SK-N-SH (cell line): ENCODE measurements around the gene LBX1. TPM values are rescaled to one million over a fixed set of nuclear protein-coding genes. Genes with fewer than 3 reads are reported as not detected.

Experiments
- CTCF ChIA-PET: fragments of 300-600, 350-600 bp; formaldehyde crosslinking; extraction: SDS; loops from one replicate; lab custom pipeline; 2021; lab: Yijun Ruan, JAX
- POLR2A ChIA-PET: fragments of 350-600 bp; sonication (Branson Sonifier 250); formaldehyde crosslinking; extraction: SDS; loops from one replicate; lab custom pipeline; 2020; ENCODE audit warnings: antibody characterized with exemption, inconsistent platforms; lab: Yijun Ruan, JAX
- DNase-seq: peaks from one replicate; pipeline ENCODE4 v3.0.0; 2012
- H2AFZ ChIP-seq: fragments of 200-600 bp; sonication (generic); 2 replicates; pipeline ENCODE4 v1.8.1; 2016; ENCODE audit warnings: antibody characterized with exemption, mild to moderate bottlenecking, low read depth
- H3F3A ChIP-seq: fragments of 200-600 bp; sonication (generic); replicated peaks from 2 replicates; pipeline ENCODE3; 2016; ENCODE audit warnings: antibody characterized with exemption, mild to moderate bottlenecking; ENCODE audit not compliant: insufficient read depth
- H3K27ac ChIP-seq, 2 experiments: fragments of 200-500 bp in 1 of 2; fragments of 200-600 bp in 1 of 2; sonication (Bioruptor generic) in 1 of 2; sonication (generic), shearing (Covaris generic) in 1 of 2; 2 replicates each; pipeline versions ENCODE4 v1.5.1 to v1.6.1; 2014 to 2016; ENCODE audit warnings: low read depth in 2 of 2, inconsistent platforms in 1 of 2, low read length in 1 of 2, mild to moderate bottlenecking in 1 of 2, mixed read lengths in 1 of 2
- H3K27me3 ChIP-seq: fragments of 200-600 bp; sonication (generic), shearing (Covaris generic); 2 replicates; pipeline ENCODE4 v1.6.1; 2016; ENCODE audit warnings: mixed run types; ENCODE audit not compliant: insufficient read depth
- H3K36me3 ChIP-seq, 2 experiments: fragments of 200-500 bp in 1 of 2; fragments of 200-600 bp in 1 of 2; sonication (Bioruptor generic) in 1 of 2; sonication (generic) in 1 of 2; replicated peaks in 1 of 2; 2 replicates each; pipeline versions ENCODE3 to v1.5.1; 2014 to 2016; ENCODE audit warnings: low read length in 1 of 2, mild to moderate bottlenecking in 1 of 2; ENCODE audit not compliant: insufficient read depth in 2 of 2, control insufficient read depth in 1 of 2
- H3K4me1 ChIP-seq, 2 experiments: fragments of 200-500 bp in 1 of 2; fragments of 200-600 bp in 1 of 2; sonication (Bioruptor generic) in 1 of 2; sonication (generic), shearing (Covaris generic) in 1 of 2; 2 replicates each; pipeline versions ENCODE4 v1.5.1 to v1.6.1; 2014 to 2016; ENCODE audit warnings: low read depth in 1 of 2, low read length in 1 of 2, mixed run types in 1 of 2; ENCODE audit not compliant: insufficient read depth in 2 of 2, control insufficient read depth in 1 of 2
- H3K4me2 ChIP-seq: fragments of 200-600 bp; sonication (generic), shearing (Covaris generic); 2 replicates; pipeline ENCODE4 v1.6.1; 2017; ENCODE audit warnings: mixed run types
- H3K4me3 ChIP-seq, 2 experiments: fragments of 200-500 bp in 1 of 2; fragments of 200-600 bp in 1 of 2; sonication (Bioruptor generic) in 1 of 2; sonication (generic), shearing (Covaris generic) in 1 of 2; 2 replicates each; pipeline versions ENCODE4 v1.5.1 to v1.8.1; 2014 to 2016; ENCODE audit warnings: low read depth in 2 of 2, inconsistent platforms in 1 of 2, low read length in 1 of 2, mild to moderate bottlenecking in 1 of 2, mixed read lengths in 1 of 2, moderate library complexity in 1 of 2
- H3K79me2 ChIP-seq: fragments of 200-600 bp; sonication (generic); 2 replicates; pipeline ENCODE4 v1.8.1; 2017; ENCODE audit warnings: mild to moderate bottlenecking; ENCODE audit not compliant: insufficient read depth
- H3K9ac ChIP-seq: fragments of 200-600 bp; sonication (generic); 2 replicates; pipeline ENCODE4 v1.6.1; 2017; ENCODE audit warnings: mixed run types
- H3K9me2 ChIP-seq: fragments of 200-600 bp; sonication (generic); 2 replicates; pipeline ENCODE4 v1.6.1; 2017; ENCODE audit warnings: mixed run types
- H3K9me3 ChIP-seq: fragments of 200-600 bp; sonication (generic); 2 replicates; pipeline ENCODE4 v1.6.1; 2017; ENCODE audit warnings: mixed run types, mild to moderate bottlenecking, moderate library complexity
- H4K20me1 ChIP-seq: fragments of 200-600 bp; sonication (generic); 2 replicates; pipeline ENCODE4 v1.6.1; 2017; ENCODE audit warnings: mild to moderate bottlenecking, mixed run types; ENCODE audit not compliant: insufficient read depth
- CHD2 ChIP-seq: fragments of 150-350 bp; IDR thresholded peaks from 2 replicates; pipeline ENCODE4 v1.6.1; 2018; ENCODE audit warnings: low read length; ENCODE audit not compliant: partially characterized antibody
- EP300 ChIP-seq, 2 experiments: IDR thresholded peaks; 2 replicates each; pipeline versions ENCODE4 v1.4.0 to v1.6.1; 2012; ENCODE audit warnings: borderline replicate concordance in 1 of 2, low read depth in 1 of 2, low read length in 1 of 2
- EZH2phosphoT487 ChIP-seq: fragments of 200-600 bp; sonication (generic); IDR thresholded peaks from 2 replicates; pipeline ENCODE4 v1.6.1; 2017; ENCODE audit warnings: low read depth, mixed run types, mild to moderate bottlenecking, antibody characterized with exemption, moderate library complexity, borderline replicate concordance
- FOXJ3 ChIP-seq: sonication (generic); formaldehyde crosslinking; IDR thresholded peaks from 2 replicates; pipeline ENCODE4 v1.5.1; 2020; ENCODE audit warnings: mild to moderate bottlenecking, missing genetic modification reagents
- NFIC ChIP-seq: IDR thresholded peaks from 2 replicates; pipeline ENCODE4 v1.4.0; 2012; ENCODE audit warnings: borderline replicate concordance
- RAD21 ChIP-seq: IDR thresholded peaks from 2 replicates; pipeline ENCODE4 v1.6.1; 2012; ENCODE audit warnings: mild to moderate bottlenecking, low read length
- RCOR1 ChIP-seq: fragments of 150-350 bp; IDR thresholded peaks from 2 replicates; pipeline ENCODE4 v1.6.1; 2017; ENCODE audit warnings: antibody characterized with exemption, low read length
- RXRA ChIP-seq: IDR thresholded peaks from 2 replicates; pipeline ENCODE4 v1.4.0; 2012; ENCODE audit warnings: low read depth, mild to moderate bottlenecking, borderline replicate concordance
- TEAD4 ChIP-seq: IDR thresholded peaks from 2 replicates; pipeline ENCODE4 v1.4.0; 2012; ENCODE audit warnings: mild to moderate bottlenecking, borderline replicate concordance; ENCODE audit not compliant: insufficient read depth
- YY1 ChIP-seq: IDR thresholded peaks from 2 replicates; pipeline ENCODE4 v1.4.0; 2012; ENCODE audit warnings: low read depth, mild to moderate bottlenecking
- WGBS: methylation state at CpG from one replicate; pipeline ENCODE4 v1.1.6; 2017; ENCODE audit warnings: low lambda C conversion rate; 5-methylcytosine and 5-hydroxymethylcytosine counted together
- polyA plus RNA-seq, 3 experiments: library from polyadenylated mRNA; depleted of rRNA; stranded (reverse); fragments of >200 nt; gene quantifications; 2 replicates each; pipeline ENCODE4 v1.2.3, GENCODE V29; 2012
- TF ChIP-seq, protein P1 (sequence below): fragments of 150-350 bp; IDR thresholded peaks from 2 replicates; pipeline ENCODE4 v1.6.1; 2017; ENCODE audit warnings: antibody characterized with exemption, low read length, low read depth, borderline replicate concordance
- TF ChIP-seq, protein P2 (sequence below): IDR thresholded peaks from 2 replicates; pipeline ENCODE4 v1.4.0; 2012; ENCODE audit warnings: low read depth, borderline replicate concordance
- TF ChIP-seq, protein P3 (sequence below): IDR thresholded peaks from 2 replicates; pipeline ENCODE4 v1.4.0; 2012; ENCODE audit warnings: low read depth
- TF ChIP-seq, protein P4 (sequence below): IDR thresholded peaks from 2 replicates; pipeline ENCODE4 v1.6.1; 2012; ENCODE audit warnings: mild to moderate bottlenecking, low read depth, low read length, moderate library complexity
- TF ChIP-seq, protein P5 (sequence below): fragments of 200-600 bp; sonication (generic); IDR thresholded peaks from 2 replicates; pipeline ENCODE4 v1.6.1; 2017; ENCODE audit warnings: antibody characterized with exemption, mild to moderate bottlenecking, moderate library complexity

Gene LBX1
- polyA plus RNA-seq, 1 of the 3 experiments (the other 2 are of a cell fraction): not detected

DNA sequence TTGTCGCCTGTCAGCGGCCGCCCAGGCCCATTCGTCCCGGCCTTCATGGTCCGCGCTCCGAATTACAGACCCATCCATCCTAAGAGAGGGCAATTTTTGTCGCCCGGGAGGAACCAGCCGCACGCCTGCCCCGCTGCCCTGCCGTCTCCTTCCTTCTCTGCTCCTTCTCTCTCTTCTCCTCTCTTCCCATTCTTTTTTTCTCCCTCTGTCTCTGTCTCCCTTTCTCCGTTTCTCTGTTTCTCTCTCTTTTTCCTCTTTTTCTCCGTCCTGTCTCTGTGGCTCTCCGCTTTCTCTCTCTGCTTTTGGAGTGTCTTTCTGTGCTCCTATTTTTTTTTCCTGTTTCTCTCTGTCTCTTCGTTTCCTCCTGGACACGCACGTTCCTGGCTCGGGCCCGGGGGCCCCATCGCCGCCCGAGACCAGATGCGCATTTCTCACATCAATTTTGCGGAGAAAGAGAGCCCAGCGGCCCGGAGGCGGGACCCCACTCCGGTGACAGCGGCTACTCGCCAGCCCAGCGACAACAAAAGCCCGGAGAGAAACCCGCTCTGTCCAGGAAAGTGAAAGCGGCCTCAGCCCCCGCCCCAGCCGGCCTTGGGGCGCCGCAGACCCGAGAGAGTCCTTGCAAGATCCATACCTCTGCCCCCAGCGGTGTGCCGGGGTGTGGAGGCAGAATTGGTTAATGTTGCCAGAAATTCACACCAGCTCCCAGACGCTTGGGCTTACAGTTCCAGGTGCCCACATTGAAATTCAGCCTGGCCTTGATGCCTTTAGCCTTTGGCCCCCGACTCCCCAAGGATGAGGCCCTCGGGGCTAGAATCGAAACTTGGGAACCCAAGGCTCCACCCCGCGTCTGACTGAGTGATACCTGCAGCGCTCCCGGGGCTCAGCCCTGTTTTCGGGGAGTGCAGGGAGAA is 4.1 kb downstream of the LBX1 start:
- no peaks in the 10 kb centered on the region for H3K36me3 ChIP-seq
- H3F3A ChIP-seq: no peaks in the 10 kb centered on the region
- H3K27me3 ChIP-seq: peaks cover 93% of the 10 kb centered on the region
- ChIA-PET POLR2A (no interaction called here), CTCF (interaction anchor here (0.5 to 8.0 kb wide), 5 partner anchors 9 to 555 kb away, joined by 3 to 128 read pairs (median 5); no protein-coding TSS in a partner anchor)
- no peaks in the 10 kb centered on the region for H3K9me3 ChIP-seq
- H3K4me3 ChIP-seq: peak overlapping the region in 1 of 2 experiments; percentile 32; a peak in 2 of 4 replicates
- H4K20me1 ChIP-seq: peaks cover 10% of the 10 kb centered on the region; the same call in 1 of the 2 replicates
- peaks cover 0 to 16% of the 10 kb centered on the region in 2 experiments; a peak in 1 of 4 replicates for H3K4me1 ChIP-seq
- TF ChIP-seq RAD21 (no peak), EZH2phosphoT487 (peak; percentile 98)
- TF ChIP-seq, protein P1, sequence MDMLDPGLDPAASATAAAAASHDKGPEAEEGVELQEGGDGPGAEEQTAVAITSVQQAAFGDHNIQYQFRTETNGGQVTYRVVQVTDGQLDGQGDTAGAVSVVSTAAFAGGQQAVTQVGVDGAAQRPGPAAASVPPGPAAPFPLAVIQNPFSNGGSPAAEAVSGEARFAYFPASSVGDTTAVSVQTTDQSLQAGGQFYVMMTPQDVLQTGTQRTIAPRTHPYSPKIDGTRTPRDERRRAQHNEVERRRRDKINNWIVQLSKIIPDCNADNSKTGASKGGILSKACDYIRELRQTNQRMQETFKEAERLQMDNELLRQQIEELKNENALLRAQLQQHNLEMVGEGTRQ: no peak
- TF ChIP-seq, protein P2, sequence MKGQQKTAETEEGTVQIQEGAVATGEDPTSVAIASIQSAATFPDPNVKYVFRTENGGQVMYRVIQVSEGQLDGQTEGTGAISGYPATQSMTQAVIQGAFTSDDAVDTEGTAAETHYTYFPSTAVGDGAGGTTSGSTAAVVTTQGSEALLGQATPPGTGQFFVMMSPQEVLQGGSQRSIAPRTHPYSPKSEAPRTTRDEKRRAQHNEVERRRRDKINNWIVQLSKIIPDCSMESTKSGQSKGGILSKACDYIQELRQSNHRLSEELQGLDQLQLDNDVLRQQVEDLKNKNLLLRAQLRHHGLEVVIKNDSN: no peak
- H3K9ac ChIP-seq: no peak overlapping the region
- DNase-seq: peak; percentile 64
- H3K9me2 ChIP-seq: no peaks in the 10 kb centered on the region
- 5% methylated on average over 41 of the region's 53 CpGs for WGBS
- H3K27ac ChIP-seq: no peak overlapping the region
- no peaks in the 10 kb centered on the region for H3K79me2 ChIP-seq
- H3K4me2 ChIP-seq: peak overlapping the region; percentile 74
- H2AFZ ChIP-seq: peak overlapping the region; percentile 59; the same call in 1 of the 2 replicates

DNA sequence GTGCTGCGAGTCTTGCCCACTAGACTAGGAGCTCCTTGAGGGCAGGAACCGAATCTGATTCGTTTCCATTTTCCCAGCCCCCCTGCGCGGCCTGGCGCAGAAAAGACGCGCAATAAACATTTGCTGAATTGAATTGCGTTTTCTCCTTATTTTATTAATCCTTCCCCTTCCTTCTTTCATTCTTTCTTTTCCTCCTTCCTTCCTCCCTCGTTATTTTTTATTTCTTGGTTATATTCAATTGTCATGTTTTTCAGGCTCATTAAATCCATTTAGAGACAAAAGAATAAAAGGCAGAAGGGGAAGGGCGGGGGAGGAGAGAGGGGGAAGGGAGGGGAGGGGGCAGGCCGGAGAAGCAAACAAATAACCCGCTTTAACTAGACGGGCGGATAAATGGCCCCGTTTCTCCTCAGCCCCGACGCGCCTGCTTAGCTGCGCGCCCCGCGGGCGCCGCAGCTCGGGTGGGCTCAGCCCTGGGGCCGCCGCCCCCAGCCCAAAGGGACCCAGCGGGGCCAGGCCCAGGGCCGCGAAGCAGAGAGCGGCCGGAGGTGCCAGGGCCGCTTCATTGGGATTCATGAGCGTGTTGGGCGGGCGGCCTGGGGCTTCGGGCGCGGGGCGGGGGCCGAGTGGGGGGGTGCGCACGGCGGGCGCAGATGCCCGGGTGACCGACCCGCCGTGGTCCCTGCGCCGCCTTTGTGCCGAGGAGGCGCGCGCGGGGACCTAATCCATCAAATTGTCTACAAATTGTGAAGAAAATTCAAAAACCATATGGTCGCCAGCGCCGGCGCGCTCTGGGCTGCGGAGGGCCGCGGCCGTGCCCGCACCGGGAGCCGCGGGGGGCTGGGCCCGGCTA is 5.0 kb downstream of the LBX1 start:
- no peak overlapping the region for H2AFZ ChIP-seq
- peak overlapping the region; percentile 74; the same call in 1 of the 2 replicates for H3K4me2 ChIP-seq
- TF ChIP-seq NFIC: no peak
- TF ChIP-seq, protein P3, sequence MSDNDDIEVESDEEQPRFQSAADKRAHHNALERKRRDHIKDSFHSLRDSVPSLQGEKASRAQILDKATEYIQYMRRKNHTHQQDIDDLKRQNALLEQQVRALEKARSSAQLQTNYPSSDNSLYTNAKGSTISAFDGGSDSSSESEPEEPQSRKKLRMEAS: no peak
- no peak for TF ChIP-seq RXRA
- no peak for TF ChIP-seq YY1
- TF ChIP-seq, protein P4, sequence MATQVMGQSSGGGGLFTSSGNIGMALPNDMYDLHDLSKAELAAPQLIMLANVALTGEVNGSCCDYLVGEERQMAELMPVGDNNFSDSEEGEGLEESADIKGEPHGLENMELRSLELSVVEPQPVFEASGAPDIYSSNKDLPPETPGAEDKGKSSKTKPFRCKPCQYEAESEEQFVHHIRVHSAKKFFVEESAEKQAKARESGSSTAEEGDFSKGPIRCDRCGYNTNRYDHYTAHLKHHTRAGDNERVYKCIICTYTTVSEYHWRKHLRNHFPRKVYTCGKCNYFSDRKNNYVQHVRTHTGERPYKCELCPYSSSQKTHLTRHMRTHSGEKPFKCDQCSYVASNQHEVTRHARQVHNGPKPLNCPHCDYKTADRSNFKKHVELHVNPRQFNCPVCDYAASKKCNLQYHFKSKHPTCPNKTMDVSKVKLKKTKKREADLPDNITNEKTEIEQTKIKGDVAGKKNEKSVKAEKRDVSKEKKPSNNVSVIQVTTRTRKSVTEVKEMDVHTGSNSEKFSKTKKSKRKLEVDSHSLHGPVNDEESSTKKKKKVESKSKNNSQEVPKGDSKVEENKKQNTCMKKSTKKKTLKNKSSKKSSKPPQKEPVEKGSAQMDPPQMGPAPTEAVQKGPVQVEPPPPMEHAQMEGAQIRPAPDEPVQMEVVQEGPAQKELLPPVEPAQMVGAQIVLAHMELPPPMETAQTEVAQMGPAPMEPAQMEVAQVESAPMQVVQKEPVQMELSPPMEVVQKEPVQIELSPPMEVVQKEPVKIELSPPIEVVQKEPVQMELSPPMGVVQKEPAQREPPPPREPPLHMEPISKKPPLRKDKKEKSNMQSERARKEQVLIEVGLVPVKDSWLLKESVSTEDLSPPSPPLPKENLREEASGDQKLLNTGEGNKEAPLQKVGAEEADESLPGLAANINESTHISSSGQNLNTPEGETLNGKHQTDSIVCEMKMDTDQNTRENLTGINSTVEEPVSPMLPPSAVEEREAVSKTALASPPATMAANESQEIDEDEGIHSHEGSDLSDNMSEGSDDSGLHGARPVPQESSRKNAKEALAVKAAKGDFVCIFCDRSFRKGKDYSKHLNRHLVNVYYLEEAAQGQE: no peak
- TF ChIP-seq FOXJ3 (CRISPR knock-in tag): no peak
- TF ChIP-seq, protein P5, sequence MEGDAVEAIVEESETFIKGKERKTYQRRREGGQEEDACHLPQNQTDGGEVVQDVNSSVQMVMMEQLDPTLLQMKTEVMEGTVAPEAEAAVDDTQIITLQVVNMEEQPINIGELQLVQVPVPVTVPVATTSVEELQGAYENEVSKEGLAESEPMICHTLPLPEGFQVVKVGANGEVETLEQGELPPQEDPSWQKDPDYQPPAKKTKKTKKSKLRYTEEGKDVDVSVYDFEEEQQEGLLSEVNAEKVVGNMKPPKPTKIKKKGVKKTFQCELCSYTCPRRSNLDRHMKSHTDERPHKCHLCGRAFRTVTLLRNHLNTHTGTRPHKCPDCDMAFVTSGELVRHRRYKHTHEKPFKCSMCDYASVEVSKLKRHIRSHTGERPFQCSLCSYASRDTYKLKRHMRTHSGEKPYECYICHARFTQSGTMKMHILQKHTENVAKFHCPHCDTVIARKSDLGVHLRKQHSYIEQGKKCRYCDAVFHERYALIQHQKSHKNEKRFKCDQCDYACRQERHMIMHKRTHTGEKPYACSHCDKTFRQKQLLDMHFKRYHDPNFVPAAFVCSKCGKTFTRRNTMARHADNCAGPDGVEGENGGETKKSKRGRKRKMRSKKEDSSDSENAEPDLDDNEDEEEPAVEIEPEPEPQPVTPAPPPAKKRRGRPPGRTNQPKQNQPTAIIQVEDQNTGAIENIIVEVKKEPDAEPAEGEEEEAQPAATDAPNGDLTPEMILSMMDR: no peak
- no peak for TF ChIP-seq CHD2
- TF ChIP-seq RCOR1: no peak
- no peak for TF ChIP-seq EP300 (IDR thresholded peaks at IDR 0.05; ENCODE audit: borderline replicate concordance in 1 of 2, low read depth in 1 of 2, low read length in 1 of 2)
- no peak for TF ChIP-seq TEAD4

More for the DNA sequence above, 5.0 kb downstream of the LBX1 start:
- no peaks in the 10 kb centered on the region for H3K9me2 ChIP-seq
- ChIA-PET POLR2A (no interaction called here), CTCF (interaction anchor here (0.5 to 2.9 kb wide), 10 partner anchors 10 to 556 kb away, joined by 3 to 34 read pairs (median 4); no protein-coding TSS in a partner anchor)
- no peaks in the 10 kb centered on the region for H3K36me3 ChIP-seq
- no peak overlapping the region for H3K9ac ChIP-seq
- H3F3A ChIP-seq: no peaks in the 10 kb centered on the region
- H4K20me1 ChIP-seq: peaks cover 14% of the 10 kb centered on the region; the same call in 1 of the 2 replicates
- peaks cover 0 to 16% of the 10 kb centered on the region in 2 experiments; a peak in 1 of 4 replicates for H3K4me1 ChIP-seq
- H3K27ac ChIP-seq: no peak overlapping the region
- peaks cover 93% of the 10 kb centered on the region for H3K27me3 ChIP-seq
- peak overlapping the region in 1 of 2 experiments; percentile 32; a peak in 1 of 4 replicates for H3K4me3 ChIP-seq
- peak; percentile 33 for DNase-seq
- 12% methylated on average over 29 of the region's 71 CpGs for WGBS
- H3K9me3 ChIP-seq: no peaks in the 10 kb centered on the region
- H3K79me2 ChIP-seq: no peaks in the 10 kb centered on the region
